CD4-positive, alpha-beta T cell treated with Interleukin-2 at 100 ng/mL for 4 hours (primary cell): ENCODE data around the gene BORCS5.
A peak's percentile ranks its signal among the peaks of the same experiment; 100 is the strongest.
"Not testable (repeated sequence)": the region's sequence is repeated elsewhere in the genome, so short reads cannot be mapped to it uniquely, and the experiment has no call there.

Source experiments
- DNase-seq: peaks from one replicate; pipeline ENCODE4 v3.0.0-alpha.2; 2020; ENCODE audit warnings: low spot score

BORCS5 gene

GRCh38 chr12:12393171-12393570, 36.3 kb downstream of the BORCS5 start:
- DNase-seq = no peak

DNA sequence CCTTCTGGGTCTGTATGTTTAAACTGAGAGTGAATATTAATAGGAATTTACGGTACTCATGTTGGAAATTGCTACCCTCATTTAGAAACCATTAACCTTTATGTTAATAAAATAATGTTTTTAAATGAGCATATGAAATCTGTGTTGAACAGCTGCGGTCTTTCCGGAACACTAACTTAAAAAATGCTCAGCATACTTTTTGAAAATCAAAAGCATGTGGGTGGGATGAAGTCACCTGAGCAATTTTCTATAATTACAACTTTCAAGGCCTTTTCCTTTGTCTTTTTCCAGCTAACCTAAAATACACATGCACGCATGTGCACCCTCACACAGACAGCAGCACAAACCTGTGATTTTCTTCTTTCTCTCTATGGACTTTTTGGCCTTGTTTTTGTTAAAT, 39.8 kb downstream of the BORCS5 start:
- DNase-seq = no peak

DNA sequence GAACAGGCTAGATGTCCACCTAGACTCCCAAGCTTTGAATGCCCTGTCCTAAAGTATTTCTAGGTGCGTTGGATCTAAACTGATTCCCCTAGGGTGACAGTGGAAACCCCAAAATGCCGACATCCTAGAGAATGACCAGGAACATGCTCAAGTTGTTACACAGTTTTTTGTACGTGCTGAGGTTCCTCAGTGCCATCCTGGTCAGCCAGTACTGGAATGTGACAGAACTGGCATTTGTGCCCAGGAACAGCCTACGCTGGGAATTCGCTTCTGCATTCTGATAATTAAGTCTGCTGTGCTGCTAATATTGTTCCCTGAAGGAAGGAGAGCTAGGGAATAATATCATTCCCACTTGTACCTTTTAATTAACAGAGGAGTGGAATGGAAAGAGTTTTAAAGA, 40.3 kb downstream of the BORCS5 start:
- DNase-seq = no peak

DNA sequence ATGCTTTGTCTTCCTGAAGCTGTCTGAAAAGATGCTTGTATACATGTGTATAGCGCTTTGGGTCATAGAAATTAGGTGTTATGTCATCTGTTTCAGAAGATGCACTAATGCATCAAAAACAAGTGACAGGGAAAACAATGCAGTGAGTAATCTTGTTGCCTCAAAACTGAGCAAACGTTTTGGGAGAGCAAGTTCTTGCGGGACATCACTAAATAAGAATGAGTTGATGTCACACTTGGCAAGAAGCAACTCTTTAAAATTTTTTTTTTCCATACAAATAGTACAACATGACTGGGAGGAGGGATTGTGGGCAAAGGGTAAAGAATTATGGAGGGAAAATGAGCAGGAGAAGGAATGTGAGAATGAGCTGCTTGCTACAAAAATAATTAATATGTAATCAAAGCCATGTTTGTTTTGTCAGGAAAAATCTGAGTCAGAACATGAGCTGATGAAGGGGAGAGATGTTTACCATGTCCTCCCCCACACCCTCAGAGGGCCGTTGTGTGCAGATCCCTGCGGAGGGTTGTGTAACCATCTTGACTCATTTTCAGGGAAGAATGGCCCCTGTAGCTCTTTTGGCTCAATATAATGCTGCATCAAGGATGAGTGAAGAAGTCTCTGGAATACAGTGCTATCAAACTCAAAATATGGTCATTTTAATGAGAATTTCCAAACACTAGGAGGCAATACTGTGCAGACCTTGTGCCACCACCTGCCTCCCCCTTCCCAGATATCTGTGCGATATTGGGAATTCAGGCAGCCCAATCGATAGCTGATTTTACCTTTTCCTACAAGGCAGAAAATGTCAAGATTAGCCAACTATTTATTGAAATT, 41.4 kb downstream of the BORCS5 start:
- DNase-seq = no peak

- no peak for DNase-seq
Observed at GRCh38 chr12:12399161-12399560, 42.3 kb downstream of the BORCS5 start.

- DNase-seq = no peak
Observed at GRCh38 chr12:12399776-12400305, 43.0 kb downstream of the BORCS5 start.

DNA sequence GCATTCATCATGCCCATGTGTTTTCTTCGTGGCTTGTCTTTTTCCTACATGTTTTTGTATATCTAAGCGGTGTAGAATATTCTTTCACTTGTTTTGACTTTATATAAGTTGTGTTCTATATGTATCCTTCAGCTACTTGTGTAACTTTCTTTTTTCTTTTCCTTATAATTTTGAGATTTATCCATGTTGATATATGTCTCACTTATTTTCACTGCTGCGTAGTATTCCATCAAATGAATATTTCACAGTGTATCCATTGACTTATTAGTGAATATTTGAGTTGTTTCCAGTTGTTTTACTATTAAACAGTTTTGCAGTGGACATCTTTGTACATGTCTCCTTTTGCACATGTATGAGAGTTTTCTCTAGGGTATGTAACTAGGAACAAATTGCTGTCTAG, 43.9 kb downstream of the BORCS5 start:
- no peak for DNase-seq

- DNase-seq = no peak
Observed at GRCh38 chr12:12403264-12404248, 46.7 kb downstream of the BORCS5 start.

DNA sequence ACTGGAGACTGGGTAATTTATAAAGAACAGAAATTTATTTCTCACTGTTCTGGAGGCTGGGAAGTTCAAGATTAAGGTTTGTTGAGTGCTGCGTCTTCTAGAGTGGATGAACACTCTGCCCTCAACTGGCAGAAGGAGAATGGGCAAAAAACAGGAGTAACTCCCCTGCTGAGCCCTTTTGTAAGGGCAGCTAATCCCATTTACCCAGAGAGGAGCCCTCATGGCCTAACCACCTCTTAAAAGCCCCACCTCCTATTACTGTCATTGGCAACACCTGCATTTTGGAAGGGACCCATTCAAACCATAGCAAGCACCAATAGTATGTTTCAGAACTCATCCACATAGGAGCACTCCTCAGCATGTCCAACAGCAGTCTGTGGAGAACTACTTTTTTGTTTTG, 47.4 kb downstream of the BORCS5 start:
- no peak for DNase-seq

DNA sequence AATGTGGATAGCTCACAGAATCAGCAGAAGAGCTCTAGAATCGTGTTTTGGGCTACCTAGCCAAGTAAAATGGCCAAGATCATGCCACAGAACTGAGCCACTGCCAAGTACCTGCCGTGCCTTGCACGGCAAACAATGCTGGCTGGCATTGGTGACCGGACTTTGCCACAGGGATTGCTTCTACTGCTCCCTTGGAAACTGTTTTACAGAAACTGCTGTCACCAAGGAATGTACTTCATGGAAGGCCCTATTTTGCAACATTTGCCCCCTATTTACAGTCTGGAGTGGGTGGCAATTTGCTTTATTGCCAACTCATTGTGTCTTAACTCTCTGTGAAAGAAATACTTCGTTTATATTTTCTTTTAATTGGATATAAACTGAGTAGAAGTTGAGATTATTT, 49.0 kb downstream of the BORCS5 start:
- no peak for DNase-seq

DNA sequence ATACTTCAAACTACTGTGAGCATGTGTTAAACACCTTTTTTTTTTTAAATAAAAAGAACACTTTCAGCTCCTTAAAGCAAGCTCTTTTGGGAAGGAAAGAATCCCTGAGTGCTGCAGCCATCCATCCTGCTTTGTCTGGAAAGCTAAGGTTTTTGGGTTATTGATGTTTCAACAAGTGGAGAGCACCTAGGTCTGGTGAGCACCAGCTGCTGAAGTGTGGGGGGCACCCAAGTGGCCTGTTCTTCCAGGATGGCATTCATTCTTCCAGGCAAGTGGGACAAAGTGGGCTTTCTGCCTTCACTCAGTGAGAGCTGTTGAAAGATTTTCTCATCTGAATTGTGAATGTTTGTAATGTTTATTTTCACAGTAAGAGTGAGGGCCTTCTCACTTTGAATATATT, 49.9 kb downstream of the BORCS5 start:
- no peak for DNase-seq

DNA sequence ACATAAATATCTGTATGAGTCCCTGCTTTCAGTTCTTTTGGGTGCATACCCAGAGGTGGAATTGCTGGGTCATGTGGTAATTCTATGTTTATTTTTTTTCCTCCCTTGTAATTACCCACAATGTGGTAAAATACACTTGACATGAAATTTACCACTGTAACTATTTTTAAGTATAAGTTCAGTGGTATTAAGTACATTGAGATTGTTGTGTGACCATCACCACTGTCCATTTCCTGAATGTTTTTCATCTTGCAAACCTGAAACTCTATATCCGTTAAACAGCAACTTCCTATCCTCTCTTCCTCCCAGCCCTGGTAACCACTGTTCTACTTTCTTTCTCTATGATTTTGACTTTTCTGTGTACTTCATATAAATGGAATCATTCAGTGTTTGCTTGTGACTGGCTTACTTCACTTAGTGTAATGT, 51.4 kb downstream of the BORCS5 start:
- peak; percentile 24 for DNase-seq

- DNase-seq = not testable (repeated sequence)
Observed at GRCh38 chr12:12409337-12409736, 52.5 kb downstream of the BORCS5 start.

- DNase-seq = no peak
Observed at GRCh38 chr12:12415886-12416285, 59.0 kb downstream of the BORCS5 start.

- not testable (repeated sequence) for DNase-seq
Observed at GRCh38 chr12:12419165-12419564, 62.3 kb downstream of the BORCS5 start.

GRCh38 chr12:12423367-12423766, 66.5 kb downstream of the BORCS5 start:
- DNase-seq = no peak

DNA sequence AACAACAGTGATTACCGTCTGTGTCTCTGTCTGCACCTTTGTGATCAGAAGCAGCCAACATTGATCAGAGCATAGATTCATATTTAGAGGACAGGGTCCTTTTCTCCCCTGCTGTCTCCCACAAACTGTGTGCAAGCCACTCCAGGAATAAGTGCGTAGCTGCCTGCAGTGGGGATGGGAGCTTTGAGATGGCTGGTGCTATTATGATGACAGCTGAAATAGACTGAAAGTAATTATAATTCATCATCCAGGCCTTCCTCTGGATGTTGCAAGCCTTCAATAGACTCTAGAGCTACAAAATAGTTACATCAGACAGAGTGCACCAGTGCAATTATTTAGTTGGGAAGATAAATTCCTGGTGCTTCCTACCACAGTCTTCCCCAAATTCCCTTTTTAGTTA, 68.1 kb downstream of the BORCS5 start:
- DNase-seq = no peak

GRCh38 chr12:12425616-12426015, 68.7 kb downstream of the BORCS5 start:
- no peak for DNase-seq

GRCh38 chr12:12427568-12427967, 70.7 kb downstream of the BORCS5 start:
- DNase-seq = no peak

GRCh38 chr12:12428047-12428446, 71.2 kb downstream of the BORCS5 start:
- no peak for DNase-seq

- DNase-seq = no peak
Observed at GRCh38 chr12:12428961-12429657, 72.2 kb downstream of the BORCS5 start.

GRCh38 chr12:12432364-12432763, 75.5 kb downstream of the BORCS5 start:
- no peak for DNase-seq
